ENCODE measurements around the gene RPSA. TPM values are rescaled to one million over a fixed set of nuclear protein-coding genes. Genes with fewer than 3 reads are reported as not detected.

The RPSA gene
- total and polyA plus RNA-seq, 7 experiments from 2014 or later: 1,357 to 1,898 (median 1,608) TPM

GRCh38 chr3:39432342-39432741 lies 25.8 kb downstream of the RPSA start:
- POLR2A ChIA-PET: no interaction called here
- no peak for ATAC-seq
- intact Hi-C loops (cut with micrococcal nuclease): no loop called here
- H3K9me3 ChIP-seq (ENCODE audit: control insufficient read depth in 2 of 3, low read length in 3 of 3): no peaks in the 10 kb centered on the region
- H3K27ac Mint-ChIP-seq: no peak overlapping the region
- H3K4me3 Mint-ChIP-seq: no peak overlapping the region
- no peaks in the 10 kb centered on the region for H3K36me3 Mint-ChIP-seq
- H3K4me1 Mint-ChIP-seq: no peaks in the 10 kb centered on the region
- no peak overlapping the region for H3K27ac ChIP-seq (ENCODE audit: low read depth, low read length)
- no peaks in the 10 kb centered on the region for H3K27me3 ChIP-seq (ENCODE audit: control insufficient read depth in 2 of 2, insufficient read depth in 2 of 2, low read length in 2 of 2)
- no peak for DNase-seq
- H3K9me3 Mint-ChIP-seq: no peaks in the 10 kb centered on the region
- CTCF ChIA-PET: no interaction called here
- H3K27me3 Mint-ChIP-seq: peaks cover 0 to 18% (median 5%) of the 10 kb centered on the region in 5 donors
- H3K4me1 ChIP-seq (ENCODE audit: control insufficient read depth in 2 of 2, insufficient read depth in 2 of 2, low read length in 2 of 2): no peaks in the 10 kb centered on the region
- no peak overlapping the region for H3K4me3 ChIP-seq (ENCODE audit: low read length)
- no peaks in the 10 kb centered on the region for H3K36me3 ChIP-seq (ENCODE audit: control insufficient read depth in 2 of 3, insufficient read depth in 3 of 3, low read length in 3 of 3)

GRCh38 chr3:39433642-39434041 lies 27.1 kb downstream of the RPSA start:
- H3K27ac ChIP-seq (ENCODE audit: low read depth, low read length): no peak overlapping the region
- DNase-seq (no peak), ATAC-seq (no peak)
- no peaks in the 10 kb centered on the region for H3K27me3 ChIP-seq (ENCODE audit: control insufficient read depth in 2 of 2, insufficient read depth in 2 of 2, low read length in 2 of 2)
- H3K4me1 Mint-ChIP-seq: no peaks in the 10 kb centered on the region
- H3K36me3 ChIP-seq (ENCODE audit: control insufficient read depth in 2 of 3, insufficient read depth in 3 of 3, low read length in 3 of 3): no peaks in the 10 kb centered on the region
- H3K4me3 ChIP-seq (ENCODE audit: low read length): no peak overlapping the region
- ChIA-PET POLR2A (no interaction called here), CTCF (no interaction called here)
- no peaks in the 10 kb centered on the region for H3K4me1 ChIP-seq (ENCODE audit: control insufficient read depth in 2 of 2, insufficient read depth in 2 of 2, low read length in 2 of 2)
- intact Hi-C loops (cut with micrococcal nuclease): no loop called here
- H3K4me3 Mint-ChIP-seq: no peak overlapping the region
- no peaks in the 10 kb centered on the region for H3K9me3 Mint-ChIP-seq
- H3K9me3 ChIP-seq (ENCODE audit: control insufficient read depth in 2 of 3, low read length in 3 of 3): no peaks in the 10 kb centered on the region
- no peak overlapping the region for H3K27ac Mint-ChIP-seq
- no peaks in the 10 kb centered on the region for H3K36me3 Mint-ChIP-seq
- H3K27me3 Mint-ChIP-seq: peaks cover 0 to 18% (median 5%) of the 10 kb centered on the region in 5 donors

GRCh38 chr3:39434574-39434973 lies 28.1 kb downstream of the RPSA start:
- ChIA-PET POLR2A (no interaction called here), CTCF (no interaction called here)
- no peak for DNase-seq
- Histone ChIP-seq H3K27ac (ENCODE audit: low read depth, low read length) (no peak overlapping the region), H3K36me3 (ENCODE audit: control insufficient read depth in 2 of 3, insufficient read depth in 3 of 3, low read length in 3 of 3) (no peaks in the 10 kb centered on the region), H3K27me3 (ENCODE audit: control insufficient read depth in 2 of 2, insufficient read depth in 2 of 2, low read length in 2 of 2) (no peaks in the 10 kb centered on the region), H3K4me1 (ENCODE audit: control insufficient read depth in 2 of 2, insufficient read depth in 2 of 2, low read length in 2 of 2) (no peaks in the 10 kb centered on the region), H3K9me3 (ENCODE audit: control insufficient read depth in 2 of 3, low read length in 3 of 3) (no peaks in the 10 kb centered on the region), H3K4me3 (ENCODE audit: low read length) (no peak overlapping the region)
- no peak overlapping the region for H3K4me3 Mint-ChIP-seq
- H3K4me1 Mint-ChIP-seq: no peaks in the 10 kb centered on the region
- no peaks in the 10 kb centered on the region for H3K9me3 Mint-ChIP-seq
- H3K27me3 Mint-ChIP-seq: peaks cover 0 to 14% (median 4%) of the 10 kb centered on the region in 5 donors
- intact Hi-C loops (cut with micrococcal nuclease): no loop called here
- H3K36me3 Mint-ChIP-seq: no peaks in the 10 kb centered on the region
- ATAC-seq: no peak
- H3K27ac Mint-ChIP-seq: no peak overlapping the region

- intact Hi-C loops (cut with micrococcal nuclease): no loop called here
- no peak overlapping the region for H3K4me3 Mint-ChIP-seq
- H3K27me3 Mint-ChIP-seq: peaks cover 0 to 9% (median 4%) of the 10 kb centered on the region in 5 donors
- H3K4me1 Mint-ChIP-seq: no peaks in the 10 kb centered on the region
- no peaks in the 10 kb centered on the region for H3K36me3 Mint-ChIP-seq
- no peaks in the 10 kb centered on the region for H3K9me3 ChIP-seq (ENCODE audit: control insufficient read depth in 2 of 3, low read length in 3 of 3)
- H3K9me3 Mint-ChIP-seq: no peaks in the 10 kb centered on the region
- H3K36me3 ChIP-seq (ENCODE audit: control insufficient read depth in 2 of 3, insufficient read depth in 3 of 3, low read length in 3 of 3): no peaks in the 10 kb centered on the region
- CTCF ChIA-PET: no interaction called here
- H3K27ac Mint-ChIP-seq: peak overlapping the region in 1 of 9 donors; percentile 18
- DNase-seq (no peak), ATAC-seq (no peak)
- no peak overlapping the region for H3K27ac ChIP-seq (ENCODE audit: low read depth, low read length)
- H3K27me3 ChIP-seq (ENCODE audit: control insufficient read depth in 2 of 2, insufficient read depth in 2 of 2, low read length in 2 of 2): no peaks in the 10 kb centered on the region
- H3K4me3 ChIP-seq (ENCODE audit: low read length): no peak overlapping the region
- no peaks in the 10 kb centered on the region for H3K4me1 ChIP-seq (ENCODE audit: control insufficient read depth in 2 of 2, insufficient read depth in 2 of 2, low read length in 2 of 2)
- POLR2A ChIA-PET: no interaction called here
Observed at GRCh38 chr3:39435006-39435748, 28.7 kb downstream of the RPSA start.

- Mint-ChIP-seq H3K27me3 (peaks cover 0 to 3% (median 0%) of the 10 kb centered on the region in 5 donors), H3K9me3 (no peaks in the 10 kb centered on the region), H3K4me1 (no peaks in the 10 kb centered on the region), H3K27ac (no peak overlapping the region), H3K36me3 (no peaks in the 10 kb centered on the region), H3K4me3 (no peak overlapping the region)
- no peak overlapping the region for H3K27ac ChIP-seq (ENCODE audit: low read depth, low read length)
- H3K4me3 ChIP-seq (ENCODE audit: low read length): no peak overlapping the region
- no peaks in the 10 kb centered on the region for H3K9me3 ChIP-seq (ENCODE audit: control insufficient read depth in 2 of 3, low read length in 3 of 3)
- ChIA-PET POLR2A (no interaction called here), CTCF (no interaction called here)
- ATAC-seq: no peak
- H3K36me3 ChIP-seq (ENCODE audit: control insufficient read depth in 2 of 3, insufficient read depth in 3 of 3, low read length in 3 of 3): no peaks in the 10 kb centered on the region
- no peaks in the 10 kb centered on the region for H3K27me3 ChIP-seq (ENCODE audit: control insufficient read depth in 2 of 2, insufficient read depth in 2 of 2, low read length in 2 of 2)
- no peaks in the 10 kb centered on the region for H3K4me1 ChIP-seq (ENCODE audit: control insufficient read depth in 2 of 2, insufficient read depth in 2 of 2, low read length in 2 of 2)
- no peak for DNase-seq
- intact Hi-C loops (cut with micrococcal nuclease): no loop called here
Observed at GRCh38 chr3:39438880-39439279, 32.4 kb downstream of the RPSA start.

DNA sequence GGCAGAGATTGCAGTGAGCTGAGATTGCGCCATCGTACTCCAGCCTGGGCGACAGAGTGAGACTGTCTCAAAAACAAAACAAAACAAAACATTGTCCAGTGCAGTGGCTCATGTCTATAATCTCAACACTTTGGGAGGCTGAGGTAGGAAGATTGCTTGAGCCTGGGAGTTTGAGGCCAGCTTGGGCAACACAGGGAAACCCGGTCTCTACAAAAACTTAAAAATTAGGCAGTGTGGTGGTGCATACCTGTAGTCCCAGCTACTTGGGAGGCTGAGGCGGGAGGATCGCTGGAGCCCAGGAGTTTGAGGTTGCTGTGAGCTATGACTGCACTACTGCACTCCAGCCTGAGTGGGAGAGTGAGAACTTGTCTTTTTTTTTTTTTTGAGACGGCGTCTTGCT lies 33.8 kb downstream of the RPSA start:
- no peak overlapping the region for H3K4me3 Mint-ChIP-seq

GRCh38 chr3:39443530-39443929 lies 37.0 kb downstream of the RPSA start:
- H3K4me3 ChIP-seq (ENCODE audit: low read length): no peak overlapping the region
- H3K27ac ChIP-seq (ENCODE audit: low read depth, low read length): no peak overlapping the region
- H3K9me3 ChIP-seq (ENCODE audit: control insufficient read depth in 2 of 3, low read length in 3 of 3): no peaks in the 10 kb centered on the region
- intact Hi-C loops (cut with micrococcal nuclease): loop anchor here in 1 of 2 donors (10.0 kb wide), 1 partner anchor 551 kb away; no protein-coding TSS in a partner anchor
- Mint-ChIP-seq H3K4me1 (peaks cover 0 to 5% (median 0%) of the 10 kb centered on the region in 7 donors), H3K27me3 (peaks cover 0 to 12% (median 4%) of the 10 kb centered on the region in 5 donors), H3K36me3 (no peaks in the 10 kb centered on the region), H3K9me3 (no peaks in the 10 kb centered on the region), H3K27ac (no peak overlapping the region), H3K4me3 (no peak overlapping the region)
- ChIA-PET CTCF (no interaction called here), POLR2A (no interaction called here)
- no peak for DNase-seq
- H3K36me3 ChIP-seq (ENCODE audit: control insufficient read depth in 2 of 3, insufficient read depth in 3 of 3, low read length in 3 of 3): no peaks in the 10 kb centered on the region
- no peaks in the 10 kb centered on the region for H3K27me3 ChIP-seq (ENCODE audit: control insufficient read depth in 2 of 2, insufficient read depth in 2 of 2, low read length in 2 of 2)
- no peaks in the 10 kb centered on the region for H3K4me1 ChIP-seq (ENCODE audit: control insufficient read depth in 2 of 2, insufficient read depth in 2 of 2, low read length in 2 of 2)
- no peak for ATAC-seq

More for the DNA sequence above, 33.8 kb downstream of the RPSA start:
- Mint-ChIP-seq H3K4me1 (no peaks in the 10 kb centered on the region), H3K9me3 (no peaks in the 10 kb centered on the region), H3K36me3 (no peaks in the 10 kb centered on the region), H3K27me3 (peaks cover 0 to 8% (median 0%) of the 10 kb centered on the region in 5 donors), H3K27ac (no peak overlapping the region)
- intact Hi-C loops (cut with micrococcal nuclease): loop anchor here in 1 of 2 donors (10.0 kb wide), 1 partner anchor 554 kb away; no protein-coding TSS in a partner anchor
- no peak overlapping the region for H3K4me3 ChIP-seq (ENCODE audit: low read length)
- H3K27ac ChIP-seq (ENCODE audit: low read depth, low read length): no peak overlapping the region
- no peaks in the 10 kb centered on the region for H3K27me3 ChIP-seq (ENCODE audit: control insufficient read depth in 2 of 2, insufficient read depth in 2 of 2, low read length in 2 of 2)
- no peaks in the 10 kb centered on the region for H3K36me3 ChIP-seq (ENCODE audit: control insufficient read depth in 2 of 3, insufficient read depth in 3 of 3, low read length in 3 of 3)
- ATAC-seq (no peak), DNase-seq (no peak)
- H3K4me1 ChIP-seq (ENCODE audit: control insufficient read depth in 2 of 2, insufficient read depth in 2 of 2, low read length in 2 of 2): no peaks in the 10 kb centered on the region
- H3K9me3 ChIP-seq (ENCODE audit: control insufficient read depth in 2 of 3, low read length in 3 of 3): no peaks in the 10 kb centered on the region
- CTCF ChIA-PET: no interaction called here
- POLR2A ChIA-PET: no interaction called here
